Liver (tissue), 2 donors: Measurements from ENCODE around the gene PIGH.

Experiments
- REST ChIP-seq: IDR thresholded peaks from 2 replicates; pipeline ENCODE4 v1.6.1; 2016; ENCODE audit warnings: antibody characterized with exemption, mild to moderate bottlenecking
- TF ChIP-seq, protein P1 (sequence below): fragments of 150-350 bp; IDR thresholded peaks from 2 replicates; pipeline ENCODE4 v1.5.1; 2017; ENCODE audit warnings: improper control_type of control experiment, low read depth, low read length; ENCODE audit not compliant: missing input control
- donor health status: healthy.

- TF ChIP-seq, protein P1, sequence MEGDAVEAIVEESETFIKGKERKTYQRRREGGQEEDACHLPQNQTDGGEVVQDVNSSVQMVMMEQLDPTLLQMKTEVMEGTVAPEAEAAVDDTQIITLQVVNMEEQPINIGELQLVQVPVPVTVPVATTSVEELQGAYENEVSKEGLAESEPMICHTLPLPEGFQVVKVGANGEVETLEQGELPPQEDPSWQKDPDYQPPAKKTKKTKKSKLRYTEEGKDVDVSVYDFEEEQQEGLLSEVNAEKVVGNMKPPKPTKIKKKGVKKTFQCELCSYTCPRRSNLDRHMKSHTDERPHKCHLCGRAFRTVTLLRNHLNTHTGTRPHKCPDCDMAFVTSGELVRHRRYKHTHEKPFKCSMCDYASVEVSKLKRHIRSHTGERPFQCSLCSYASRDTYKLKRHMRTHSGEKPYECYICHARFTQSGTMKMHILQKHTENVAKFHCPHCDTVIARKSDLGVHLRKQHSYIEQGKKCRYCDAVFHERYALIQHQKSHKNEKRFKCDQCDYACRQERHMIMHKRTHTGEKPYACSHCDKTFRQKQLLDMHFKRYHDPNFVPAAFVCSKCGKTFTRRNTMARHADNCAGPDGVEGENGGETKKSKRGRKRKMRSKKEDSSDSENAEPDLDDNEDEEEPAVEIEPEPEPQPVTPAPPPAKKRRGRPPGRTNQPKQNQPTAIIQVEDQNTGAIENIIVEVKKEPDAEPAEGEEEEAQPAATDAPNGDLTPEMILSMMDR = no peak
- TF ChIP-seq REST = no peak
Measured at GRCh38 chr14:67607646-67608045, 7.6 kb upstream of the PIGH start.
